GDM1 (cell line): ENCODE measurements around the gene ABHD17C.

ENCODE experiments used
- DNase-seq: peaks from one replicate; lab custom pipeline; 2025; lab: John Stamatoyannopoulos, UW

The ABHD17C gene

DNA sequence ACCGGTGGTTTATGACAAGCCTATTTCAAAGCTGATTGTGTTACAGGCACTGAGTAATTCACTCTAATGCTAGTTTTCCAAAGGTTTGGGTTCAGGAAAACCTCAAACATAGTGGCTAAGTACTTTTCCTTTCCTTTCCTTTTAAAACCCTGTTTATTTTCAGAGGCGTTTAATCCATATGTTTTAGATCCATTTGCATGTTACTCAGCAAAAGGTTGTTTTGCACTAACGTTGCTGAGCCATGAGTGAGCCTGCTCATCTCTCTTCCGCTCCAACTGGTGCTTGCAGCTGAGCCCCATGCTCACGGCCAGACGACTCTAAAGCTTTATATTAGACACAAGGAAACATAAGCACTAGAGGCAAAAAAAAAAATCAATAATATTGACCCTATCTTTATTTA, 93.4 kb downstream of the ABHD17C start:
- no peak for DNase-seq

DNA sequence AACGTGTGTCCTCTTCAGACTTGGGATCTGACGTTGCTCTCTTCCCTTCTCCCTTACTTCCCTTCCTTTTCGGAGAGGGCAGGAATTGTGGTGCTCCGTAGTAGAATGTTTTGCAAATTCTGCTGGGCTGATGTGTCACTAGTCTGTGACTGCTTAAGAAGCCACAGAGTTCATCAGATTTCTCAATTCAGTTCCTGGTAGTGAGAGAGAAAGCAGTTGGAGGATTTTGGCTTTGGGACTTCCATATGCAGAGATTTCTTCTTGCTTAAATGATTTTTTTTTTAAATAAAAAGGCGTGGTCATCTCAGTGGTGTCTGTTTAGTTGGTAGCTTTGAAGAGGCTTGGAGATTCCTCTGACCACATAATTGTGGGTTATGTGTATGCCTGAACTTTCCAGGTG, 94.2 kb downstream of the ABHD17C start:
- no peak for DNase-seq

DNA sequence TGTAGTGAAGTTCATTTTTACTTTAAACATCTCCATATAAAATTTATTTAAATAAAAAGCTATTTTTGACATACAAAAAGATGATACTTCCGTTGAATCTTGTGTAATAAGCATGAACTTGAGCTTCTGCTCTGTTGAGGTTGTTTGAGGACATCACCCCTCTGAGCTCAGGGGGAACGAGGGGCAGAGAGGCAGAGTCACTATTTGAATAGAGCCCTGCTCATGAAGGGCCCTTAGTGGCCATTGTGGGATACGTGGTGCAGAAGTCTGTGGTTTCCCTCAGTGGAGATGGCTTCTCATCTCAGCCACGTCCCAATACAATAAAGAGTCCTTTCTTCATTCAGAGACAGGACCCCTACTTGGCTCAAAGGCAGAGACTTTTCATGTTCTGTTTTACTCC, 94.7 kb downstream of the ABHD17C start:
- DNase-seq = no peak

DNA sequence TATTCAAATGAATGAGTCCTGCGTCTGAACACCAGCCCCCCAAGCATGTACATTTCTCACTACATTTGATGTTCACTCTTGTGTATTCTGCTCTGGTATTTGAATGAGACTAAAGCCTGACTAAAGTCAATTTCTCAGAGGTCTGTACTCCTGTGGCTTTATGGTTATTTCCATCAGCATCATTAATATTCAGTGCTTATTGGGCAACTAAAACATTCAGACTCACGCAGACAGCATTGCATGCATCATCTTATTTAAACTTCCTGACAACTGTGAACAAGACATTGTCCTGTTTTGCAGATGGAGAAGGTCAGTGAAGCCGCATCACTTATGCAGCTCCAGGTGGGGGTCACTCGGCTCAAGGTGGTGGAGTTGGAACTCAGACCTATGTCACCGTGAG, 95.1 kb downstream of the ABHD17C start:
- no peak for DNase-seq

DNA sequence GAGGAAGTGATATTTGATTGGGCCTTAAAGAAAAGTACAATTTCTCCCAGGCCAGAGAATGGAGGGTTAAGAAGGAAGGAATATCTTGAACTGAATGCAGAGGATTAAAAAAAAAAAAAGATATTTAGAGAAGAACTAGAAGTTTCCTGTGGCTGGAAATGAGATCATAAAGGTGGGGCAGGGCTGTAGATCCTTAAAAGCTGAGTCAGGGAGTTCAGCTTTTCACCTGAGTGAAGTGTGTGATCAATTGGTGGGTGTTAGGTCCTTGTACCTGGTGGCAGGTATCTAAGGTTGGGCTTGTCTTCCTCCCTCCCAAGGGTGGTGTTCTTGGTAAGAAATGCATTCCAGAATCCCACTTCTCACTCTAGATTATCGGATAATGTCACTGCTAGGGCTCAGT, 95.9 kb downstream of the ABHD17C start:
- no peak for DNase-seq

DNA sequence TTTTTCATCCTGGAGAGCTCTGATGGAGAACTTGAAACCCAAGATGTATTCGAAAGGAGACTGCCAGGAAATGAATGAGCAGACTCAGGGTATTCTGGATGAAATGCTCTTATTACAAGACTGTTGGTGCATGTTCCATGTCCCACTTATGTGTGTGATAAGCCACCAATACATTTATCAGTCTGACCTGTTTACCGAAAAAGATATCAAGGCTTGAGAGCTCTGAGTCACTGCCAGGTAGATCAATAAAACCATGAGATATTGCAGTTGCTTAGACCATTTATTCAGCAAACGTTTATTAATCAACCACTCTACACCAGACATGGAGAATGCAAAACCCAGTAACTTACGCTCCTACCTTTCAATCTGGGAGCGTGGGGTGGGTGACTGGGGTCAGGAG, 101.3 kb downstream of the ABHD17C start:
- DNase-seq = no peak

DNA sequence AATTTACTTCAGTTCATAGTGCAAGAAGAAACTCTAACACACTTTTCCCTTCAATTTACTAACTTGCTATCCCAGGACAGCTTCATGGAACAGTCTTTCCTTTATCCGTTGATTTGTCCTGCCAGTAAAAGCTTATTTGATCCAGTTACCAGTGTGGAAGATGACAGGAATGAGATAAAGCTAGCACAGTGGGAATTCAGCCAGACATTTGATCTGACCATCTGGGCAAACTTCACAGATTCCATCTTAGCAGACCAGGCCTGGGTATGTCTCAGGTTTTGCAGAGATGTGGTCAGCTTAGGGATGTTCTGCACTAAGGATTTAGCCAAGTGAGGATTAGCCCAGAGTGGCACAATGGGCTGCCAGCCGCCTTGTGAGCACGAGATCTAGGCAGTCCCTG, 103.8 kb downstream of the ABHD17C start:
- DNase-seq = no peak

DNA sequence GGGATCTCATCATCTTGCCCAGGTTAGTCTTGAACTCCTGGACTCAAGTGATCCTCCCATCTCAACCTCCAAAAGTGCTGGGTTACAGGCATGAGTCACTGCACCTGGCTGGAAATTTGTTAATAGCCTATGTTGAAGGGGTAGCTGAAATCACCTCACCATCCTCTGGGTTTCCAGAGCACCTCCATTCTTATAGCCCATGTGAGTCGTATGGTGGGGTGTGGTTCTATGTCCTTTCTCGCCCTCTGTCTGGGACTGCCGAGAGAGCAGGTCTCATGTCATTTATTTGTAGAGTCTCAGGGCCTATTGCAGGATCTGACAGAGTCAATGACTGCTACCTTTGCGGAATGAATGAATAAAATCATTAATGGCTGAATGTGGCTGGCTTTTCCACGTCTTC, 105.0 kb downstream of the ABHD17C start:
- no peak for DNase-seq

DNA sequence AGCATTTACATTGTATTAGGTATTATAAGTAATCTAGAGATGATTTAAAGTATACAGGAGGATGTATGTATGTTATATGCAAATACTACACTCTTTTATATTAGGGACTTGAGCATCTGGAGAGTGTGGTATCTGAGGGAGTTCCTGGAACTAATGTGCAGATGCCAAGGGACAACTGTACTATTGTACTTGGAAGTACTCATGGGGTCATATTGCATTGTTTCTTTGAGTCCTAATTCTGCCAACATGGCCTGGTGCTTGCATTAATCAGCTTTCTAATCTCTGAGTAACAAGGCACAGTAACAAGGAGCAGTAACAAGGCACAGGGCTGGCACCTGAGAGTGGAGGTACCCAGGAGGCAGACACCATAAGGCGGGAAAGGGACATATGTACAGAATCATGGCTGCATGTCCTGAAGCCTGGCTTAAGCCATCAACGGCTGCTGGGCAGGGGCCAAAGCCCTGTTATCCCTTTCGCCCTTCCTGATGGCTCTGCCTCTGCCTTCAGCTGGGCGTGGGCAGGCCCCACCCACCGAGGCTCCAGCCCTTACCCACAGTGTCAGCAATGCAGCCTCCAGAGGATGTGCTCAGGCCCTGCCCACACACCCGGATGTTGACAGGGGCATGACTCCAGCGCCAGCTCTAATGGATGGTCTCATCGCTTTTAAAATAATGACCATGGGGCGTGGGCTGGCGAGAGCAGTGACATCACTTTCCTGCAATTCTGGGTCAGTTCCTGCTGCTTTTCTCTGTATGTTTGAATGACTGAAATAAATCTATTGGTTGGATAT, 107.0 kb downstream of the ABHD17C start:
- no peak for DNase-seq

DNA sequence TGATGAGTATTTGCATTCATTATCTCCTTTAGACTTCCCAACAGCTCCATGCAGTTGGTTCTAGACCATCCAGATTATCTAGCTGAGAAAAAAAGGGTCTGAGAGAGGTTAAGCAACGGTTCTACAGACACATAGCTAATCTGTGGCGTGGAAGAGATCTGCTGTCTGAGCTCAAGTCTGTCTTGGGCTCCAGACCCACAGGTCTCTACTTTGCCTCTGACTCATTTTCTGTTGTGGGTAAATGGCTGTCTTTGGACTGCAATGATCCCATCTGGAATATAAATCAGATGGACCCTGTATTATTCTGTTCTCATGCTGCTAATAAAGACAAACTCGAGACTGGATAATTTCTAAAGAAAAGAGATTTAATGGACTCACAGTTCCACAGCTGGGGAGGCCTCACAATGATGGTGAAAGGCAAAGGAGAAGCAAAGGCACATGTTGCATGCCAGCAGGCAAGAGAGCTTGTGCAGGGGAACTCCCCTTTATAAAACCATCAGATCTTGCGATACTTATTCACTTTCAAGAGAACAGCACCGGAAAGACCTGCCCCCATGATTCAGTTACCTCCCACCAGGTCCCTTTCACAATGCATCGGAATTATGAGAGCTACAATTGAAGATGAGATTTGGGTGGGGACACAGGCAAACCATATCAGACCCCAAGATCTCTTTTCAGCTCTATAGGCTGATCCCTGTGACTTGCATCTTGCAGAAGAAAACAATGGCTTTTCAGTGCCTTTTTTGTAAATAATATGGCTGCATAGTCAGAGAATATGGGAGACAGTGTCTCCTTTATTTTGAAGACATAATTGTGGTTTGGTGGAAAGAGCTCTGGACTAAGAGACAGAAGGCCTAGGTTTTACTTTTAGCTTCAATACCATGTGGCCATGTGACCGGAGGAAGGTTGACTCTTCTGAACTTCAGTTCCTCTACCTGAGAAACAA, 108.7 kb downstream of the ABHD17C start:
- DNase-seq = no peak

DNA sequence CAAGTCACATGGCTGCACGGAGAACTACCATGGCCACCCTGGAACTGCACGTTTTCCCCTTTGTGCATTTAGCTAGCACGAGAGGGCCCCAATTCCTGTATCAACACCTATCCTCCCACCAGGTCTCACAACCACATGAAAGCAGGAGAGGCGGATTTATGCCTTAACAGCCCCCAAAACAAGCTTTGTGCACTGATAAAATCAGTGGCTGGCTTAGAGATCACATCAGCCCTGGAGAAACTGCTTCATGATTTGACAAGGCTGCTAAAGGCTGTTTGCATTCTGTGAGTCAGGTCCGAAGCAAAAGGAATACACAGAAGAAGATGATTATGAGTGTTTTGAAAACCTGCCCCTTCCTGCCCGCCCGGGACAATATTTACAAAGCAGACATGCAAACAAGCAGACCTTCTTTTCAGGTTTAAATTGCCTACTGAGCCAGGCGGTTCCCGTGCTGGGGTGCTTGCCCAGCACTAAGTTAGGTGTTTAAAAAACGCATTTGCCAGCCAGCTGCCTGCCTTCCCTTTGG, 109.9 kb downstream of the ABHD17C start:
- no peak for DNase-seq
